Measurements from ENCODE around the gene HPCAL4. TPM values are rescaled to one million over a fixed set of nuclear protein-coding genes. Genes with fewer than 3 reads are reported as not detected.
A peak's percentile ranks its signal among the peaks of the same experiment; 100 is the strongest.

HPCAL4 gene
- total and polyA plus RNA-seq, 9 of the 15 experiments (the other 6 are each of a cell fraction or from before 2014, with no cell fraction given) = 0.01 to 0.04 (median 0.04) TPM; not detected in 4

DNA sequence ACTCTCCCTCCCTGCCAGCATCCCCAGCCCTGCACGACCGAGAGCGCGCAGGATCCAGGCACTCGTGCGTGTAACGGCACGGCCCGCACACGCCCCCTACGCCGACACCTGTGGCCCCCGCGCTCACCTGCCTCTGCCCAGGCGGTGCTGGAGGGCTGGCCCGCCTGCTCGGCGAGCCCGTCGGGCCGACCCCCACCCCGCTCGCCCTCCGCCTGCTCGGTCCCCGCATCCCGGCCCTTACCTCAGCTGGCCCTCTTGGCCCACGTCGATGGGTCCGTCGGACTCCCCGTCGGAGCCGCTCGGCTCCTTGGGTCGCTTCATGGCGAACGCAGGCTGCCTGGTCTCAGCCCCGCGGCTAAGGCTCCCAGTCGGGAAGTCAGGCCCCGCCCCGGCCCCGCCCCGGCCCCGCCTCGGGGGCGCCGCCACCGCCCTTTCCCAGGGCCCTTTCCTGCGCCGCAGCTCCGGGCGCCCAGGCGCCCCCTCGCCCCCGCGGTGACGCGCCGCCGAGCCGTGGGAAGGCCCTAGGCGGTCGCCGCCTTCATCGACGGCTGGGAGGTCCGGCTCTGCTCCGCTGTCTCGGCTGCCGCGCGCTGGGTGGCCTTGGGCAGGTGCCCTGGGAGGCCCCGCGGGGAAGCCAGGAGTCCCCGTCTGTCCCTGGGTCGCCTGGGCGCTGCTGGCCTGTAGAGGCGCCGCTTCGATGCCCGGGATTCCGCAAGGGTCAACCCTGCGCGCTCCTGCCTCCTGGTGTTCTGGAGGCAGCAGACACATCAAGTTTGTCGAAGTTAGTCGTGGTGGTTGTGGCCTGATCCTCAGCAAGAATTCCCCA lies 51.7 kb downstream of the HPCAL4 start, which contains the start of gene HEYL (continued):
- TF ChIP-seq, protein P1, sequence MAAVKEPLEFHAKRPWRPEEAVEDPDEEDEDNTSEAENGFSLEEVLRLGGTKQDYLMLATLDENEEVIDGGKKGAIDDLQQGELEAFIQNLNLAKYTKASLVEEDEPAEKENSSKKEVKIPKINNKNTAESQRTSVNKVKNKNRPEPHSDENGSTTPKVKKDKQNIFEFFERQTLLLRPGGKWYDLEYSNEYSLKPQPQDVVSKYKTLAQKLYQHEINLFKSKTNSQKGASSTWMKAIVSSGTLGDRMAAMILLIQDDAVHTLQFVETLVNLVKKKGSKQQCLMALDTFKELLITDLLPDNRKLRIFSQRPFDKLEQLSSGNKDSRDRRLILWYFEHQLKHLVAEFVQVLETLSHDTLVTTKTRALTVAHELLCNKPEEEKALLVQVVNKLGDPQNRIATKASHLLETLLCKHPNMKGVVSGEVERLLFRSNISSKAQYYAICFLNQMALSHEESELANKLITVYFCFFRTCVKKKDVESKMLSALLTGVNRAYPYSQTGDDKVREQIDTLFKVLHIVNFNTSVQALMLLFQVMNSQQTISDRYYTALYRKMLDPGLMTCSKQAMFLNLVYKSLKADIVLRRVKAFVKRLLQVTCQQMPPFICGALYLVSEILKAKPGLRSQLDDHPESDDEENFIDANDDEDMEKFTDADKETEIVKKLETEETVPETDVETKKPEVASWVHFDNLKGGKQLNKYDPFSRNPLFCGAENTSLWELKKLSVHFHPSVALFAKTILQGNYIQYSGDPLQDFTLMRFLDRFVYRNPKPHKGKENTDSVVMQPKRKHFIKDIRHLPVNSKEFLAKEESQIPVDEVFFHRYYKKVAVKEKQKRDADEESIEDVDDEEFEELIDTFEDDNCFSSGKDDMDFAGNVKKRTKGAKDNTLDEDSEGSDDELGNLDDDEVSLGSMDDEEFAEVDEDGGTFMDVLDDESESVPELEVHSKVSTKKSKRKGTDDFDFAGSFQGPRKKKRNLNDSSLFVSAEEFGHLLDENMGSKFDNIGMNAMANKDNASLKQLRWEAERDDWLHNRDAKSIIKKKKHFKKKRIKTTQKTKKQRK (IDR thresholded peaks at IDR 0.05; ENCODE audit: borderline replicate concordance, low read depth, low read length) = no peak
- TF ChIP-seq PPARD (CRISPR knock-in tag; IDR thresholded peaks at IDR 0.05) (no peak), HOMEZ (CRISPR knock-in tag; IDR thresholded peaks at IDR 0.05) (peak; percentile 54; the same call in 1 of the 2 replicates), ERF (CRISPR knock-in tag; IDR thresholded peaks at IDR 0.05) (0 out of 2 replicates have a peak, but pooled peaks have one; percentile 59), KAT2B (IDR thresholded peaks at IDR 0.05; ENCODE audit: low read depth, low read length) (peak; percentile 49), TOE1 (IDR thresholded peaks at IDR 0.05; ENCODE audit: borderline replicate concordance) (peak; percentile 52; the same call in 1 of the 2 replicates), TOE1 (CRISPR knock-in tag; IDR thresholded peaks at IDR 0.05; ENCODE audit: borderline replicate concordance, low read depth) (no peak), RBBP5 (IDR thresholded peaks at IDR 0.05; ENCODE audit: borderline replicate concordance, insufficient read depth, low read length, poor library complexity, severe bottlenecking) (peak; percentile 57), NR2C2 (CRISPR knock-in tag; IDR thresholded peaks at IDR 0.05) (peak; percentile 47; the same call in 1 of the 2 replicates), NR2C2 (tag; IDR thresholded peaks at IDR 0.05) (peak; percentile 49; the same call in 1 of the 2 replicates), RAD21 (CRISPR knock-in tag; conservative IDR thresholded peaks at IDR 0.05 in 1 of 2, IDR thresholded peaks at IDR 0.05 in 1 of 2) (peak; percentile 47 to 53), KLF13 (tag; IDR thresholded peaks at IDR 0.05; ENCODE audit: borderline replicate concordance, low read depth) (no peak), NR2F6 (CRISPR knock-in tag; IDR thresholded peaks at IDR 0.05) (peak; percentile 66; the same call in 1 of the 2 replicates), KDM2B (CRISPR knock-in tag; IDR thresholded peaks at IDR 0.05) (peak; percentile 69; the same call in 1 of the 2 replicates), ATF7 (IDR thresholded peaks at IDR 0.05) (peak; percentile 71; the same call in 1 of the 2 replicates), ELF2 (CRISPR knock-in tag; IDR thresholded peaks at IDR 0.05) (no peak), CREB1 (IDR thresholded peaks at IDR 0.05) (peak; percentile 11; the same call in 1 of the 2 replicates), CREB1 (CRISPR knock-in tag; IDR thresholded peaks at IDR 0.05) (peak; percentile 70; the same call in 1 of the 2 replicates), PHF8 (IDR thresholded peaks at IDR 0.05; ENCODE audit: borderline replicate concordance, low read length) (peak; percentile 80; the same call in 1 of the 2 replicates), BMI1 (IDR thresholded peaks at IDR 0.05; ENCODE audit: low read length) (no peak)
- TF ChIP-seq, protein P2, sequence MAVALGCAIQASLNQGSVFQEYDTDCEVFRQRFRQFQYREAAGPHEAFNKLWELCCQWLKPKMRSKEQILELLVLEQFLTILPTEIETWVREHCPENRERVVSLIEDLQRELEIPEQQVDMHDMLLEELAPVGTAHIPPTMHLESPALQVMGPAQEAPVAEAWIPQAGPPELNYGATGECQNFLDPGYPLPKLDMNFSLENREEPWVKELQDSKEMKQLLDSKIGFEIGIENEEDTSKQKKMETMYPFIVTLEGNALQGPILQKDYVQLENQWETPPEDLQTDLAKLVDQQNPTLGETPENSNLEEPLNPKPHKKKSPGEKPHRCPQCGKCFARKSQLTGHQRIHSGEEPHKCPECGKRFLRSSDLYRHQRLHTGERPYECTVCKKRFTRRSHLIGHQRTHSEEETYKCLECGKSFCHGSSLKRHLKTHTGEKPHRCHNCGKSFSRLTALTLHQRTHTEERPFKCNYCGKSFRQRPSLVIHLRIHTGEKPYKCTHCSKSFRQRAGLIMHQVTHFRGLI (CRISPR knock-in tag; IDR thresholded peaks at IDR 0.05) = no peak
